GM23338 (cell line): ENCODE results near the gene ENOSF1. TPM values are rescaled to one million over a fixed set of nuclear protein-coding genes. Genes with fewer than 3 reads are reported as not detected.

ENCODE experiments used
- ATAC-seq: fragments of 200-7000 bp; cut with Tn5 transposase; 3 replicates; pipeline ENCODE4 v1.9.1; 2020
- DNase-seq: peaks from one replicate; pipeline ENCODE4 v3.0.0-alpha.2; 2015; ENCODE audit warnings: low spot score
- H2AFZ ChIP-seq: fragments of 200-600 bp; sonication (generic); 2 replicates; pipeline ENCODE4 v1.8.0; 2016; ENCODE audit warnings: antibody characterized with exemption, mild to moderate bottlenecking, moderate library complexity
- H3F3A ChIP-seq: fragments of 200-600 bp; sonication (generic); replicated peaks from 2 replicates; pipeline ENCODE4 v1.8.0; 2017; ENCODE audit warnings: antibody characterized with exemption, mixed run types, low read depth
- H3K27ac ChIP-seq: fragments of 200-600 bp; sonication (generic); 2 replicates; pipeline ENCODE4 v1.6.1; 2016; ENCODE audit warnings: low read depth
- H3K27me3 ChIP-seq: fragments of 200-600 bp; sonication (generic); 2 replicates; pipeline ENCODE4 v1.8.0; 2016; ENCODE audit warnings: mild to moderate bottlenecking, mixed run types, moderate library complexity; ENCODE audit not compliant: insufficient read depth
- H3K36me3 ChIP-seq: fragments of 200-600 bp; sonication (generic); 2 replicates; pipeline ENCODE4 v1.8.0; 2016; ENCODE audit warnings: mild to moderate bottlenecking; ENCODE audit not compliant: insufficient read depth
- H3K4me1 ChIP-seq: fragments of 200-600 bp; sonication (generic); 2 replicates; pipeline ENCODE4 v1.8.0; 2016; ENCODE audit warnings: mild to moderate bottlenecking, moderate library complexity; ENCODE audit not compliant: insufficient read depth
- H3K4me2 ChIP-seq: fragments of 200-600 bp; sonication (generic); 2 replicates; pipeline ENCODE4 v1.7.1; 2017; ENCODE audit warnings: mixed run types
- H3K4me3 ChIP-seq: fragments of 200-600 bp; sonication (generic); 2 replicates; pipeline ENCODE4 v1.6.1; 2016; ENCODE audit warnings: mixed run types
- H3K79me2 ChIP-seq: fragments of 200-600 bp; sonication (generic); replicated peaks from 2 replicates; pipeline ENCODE4 v1.8.0; 2017; ENCODE audit warnings: mild to moderate bottlenecking; ENCODE audit not compliant: insufficient read depth
- H3K9me2 ChIP-seq: fragments of 200-600 bp; sonication (generic); 2 replicates; pipeline ENCODE4 v1.8.0; 2017; ENCODE audit not compliant: insufficient read depth
- H4K20me1 ChIP-seq: fragments of 200-600 bp; sonication (generic); replicated peaks from 2 replicates; pipeline ENCODE4 v1.8.0; 2017; ENCODE audit warnings: mild to moderate bottlenecking; ENCODE audit not compliant: insufficient read depth
- H3K27ac Mint-ChIP-seq: 2 replicates; pipeline ENCODE4 v1.8.0; 2020; ENCODE audit warnings: inconsistent platforms, mild to moderate bottlenecking, moderate library complexity, mixed read lengths
- H3K27me3 Mint-ChIP-seq: 3 replicates; pipeline ENCODE4 v1.8.0; 2022; ENCODE audit warnings: low read depth, mild to moderate bottlenecking, moderate library complexity, mixed read lengths, inconsistent platforms; ENCODE audit not compliant: insufficient read depth, poor library complexity
- H3K36me3 Mint-ChIP-seq: 3 replicates; pipeline ENCODE4 v1.8.0; 2021; ENCODE audit warnings: low read depth, mild to moderate bottlenecking, inconsistent platforms, moderate library complexity, mixed read lengths
- H3K4me1 Mint-ChIP-seq: 3 replicates; pipeline ENCODE4 v1.8.0; 2020; ENCODE audit warnings: mild to moderate bottlenecking, inconsistent platforms, mixed read lengths
- H3K4me3 Mint-ChIP-seq: 3 replicates; pipeline ENCODE4 v1.8.0; 2021; ENCODE audit warnings: moderate library complexity, mild to moderate bottlenecking, inconsistent platforms, mixed read lengths
- H3K9me3 Mint-ChIP-seq: 3 replicates; pipeline ENCODE4 v1.8.0; 2020; ENCODE audit warnings: moderate library complexity, mild to moderate bottlenecking, inconsistent platforms, mixed read lengths
- CREB1 ChIP-seq: fragments of 250-450 bp; sonication (Bioruptor Pico); IDR thresholded peaks from 2 replicates; pipeline ENCODE4 v1.5.0; 2020; ENCODE audit warnings: low read depth, mild to moderate bottlenecking, moderate library complexity
- CTCF ChIP-seq, 2 experiments: fragments of 200-600 bp in 1 of 2; sonication (generic) in 1 of 2; conservative IDR thresholded peaks; 2 replicates each; pipeline versions ENCODE4 v1.5.1 to v1.6.1; 2016 to 2017; ENCODE audit warnings: antibody characterized with exemption in 2 of 2, low read depth in 2 of 2, mild to moderate bottlenecking in 2 of 2, moderate library complexity in 1 of 2
- ETS1 ChIP-seq: IDR thresholded peaks from 2 replicates; pipeline ENCODE4 v1.6.1; 2016; ENCODE audit warnings: antibody characterized with exemption
- EZH2 ChIP-seq: fragments of 200-600 bp; sonication (generic); IDR thresholded peaks from one replicate; pipeline ENCODE4 v1.8.0; 2017; ENCODE audit warnings: antibody characterized with exemption, mild to moderate bottlenecking, low read depth; ENCODE audit not compliant: unreplicated experiment
- EZH2phosphoT487 ChIP-seq: fragments of 200-600 bp; sonication (generic); IDR thresholded peaks from one replicate; pipeline ENCODE4 v1.8.1; 2018; ENCODE audit warnings: antibody characterized with exemption; ENCODE audit not compliant: unreplicated experiment
- JUNB ChIP-seq: IDR thresholded peaks from one replicate; pipeline ENCODE4 v1.6.1; 2016; ENCODE audit warnings: antibody characterized with exemption; ENCODE audit not compliant: unreplicated experiment
- NANOG ChIP-seq: IDR thresholded peaks from 2 replicates; pipeline ENCODE4 v1.6.1; 2016; ENCODE audit warnings: antibody characterized with exemption, borderline replicate concordance
- POLR2AphosphoS5 ChIP-seq: IDR thresholded peaks from 2 replicates; pipeline ENCODE4 v1.6.1; 2016; ENCODE audit warnings: antibody characterized with exemption, low read depth
- REST ChIP-seq: IDR thresholded peaks from one replicate; pipeline ENCODE4 v1.6.1; 2018; ENCODE audit warnings: antibody characterized with exemption; ENCODE audit not compliant: unreplicated experiment
- STAT1 ChIP-seq: IDR thresholded peaks from one replicate; pipeline ENCODE4 v1.6.1; 2016; ENCODE audit warnings: antibody characterized with exemption; ENCODE audit not compliant: unreplicated experiment
- ZNF114 ChIP-seq: fragments of 250-450 bp; sonication (Bioruptor Pico); IDR thresholded peaks from 2 replicates; pipeline ENCODE4 v1.5.0; 2020; ENCODE audit warnings: mild to moderate bottlenecking, moderate library complexity
- ZNF462 ChIP-seq: fragments of 250-450 bp; sonication (Bioruptor Pico); IDR thresholded peaks from 2 replicates; pipeline ENCODE4 v1.5.0; 2020; ENCODE audit warnings: mild to moderate bottlenecking, moderate library complexity
- polyA plus RNA-seq: library from polyadenylated mRNA; unstranded; fragments of >200 nt; fragmentation: Nextera tagmentation; extraction: Ambion mirVana; gene quantifications from 2 replicates; pipeline ENCODE4 v1.2.1, GENCODE V29; 2016
- total RNA-seq: library from RNA; depleted of rRNA; stranded (reverse); fragments of >200 nt; shearing (Covaris generic); gene quantifications from 2 replicates; pipeline ENCODE4 v1.2.3, GENCODE V29; 2014

Gene ENOSF1
- total and polyA plus RNA-seq, 2 experiments from 2014 or later: 30.1 to 36.4 TPM

- peaks cover 40% of the 10 kb centered on the region for H3K4me1 Mint-ChIP-seq
- no peak for TF ChIP-seq CREB1
- TF ChIP-seq JUNB: no peak
- no peak for TF ChIP-seq STAT1
- no peak for TF ChIP-seq ZNF462 (CRISPR knock-in tag)
- no peak for TF ChIP-seq ETS1
- TF ChIP-seq EZH2phosphoT487: no peak
- no peak for TF ChIP-seq NANOG
- TF ChIP-seq REST: no peak
- no peak for TF ChIP-seq EZH2
- no peak for TF ChIP-seq ZNF114 (CRISPR knock-in tag)
- no peak for TF ChIP-seq POLR2AphosphoS5
- TF ChIP-seq CTCF (conservative IDR thresholded peaks at IDR 0.05; ENCODE audit: low read depth in 2 of 2): no peak
- peaks cover 10% of the 10 kb centered on the region for H3K4me1 ChIP-seq
Observed at GRCh38 chr18:655445-655844, 57.0 kb downstream of the ENOSF1 start.

More at GRCh38 chr18:655445-655844, 57.0 kb downstream of the ENOSF1 start:
- Histone ChIP-seq H3K27me3 (no peaks in the 10 kb centered on the region), H3K36me3 (peaks cover 3% of the 10 kb centered on the region), H3F3A (peaks cover 14% of the 10 kb centered on the region), H4K20me1 (no peaks in the 10 kb centered on the region), H3K4me2 (no peak overlapping the region), H3K79me2 (peaks cover 33% of the 10 kb centered on the region), H3K4me3 (no peak overlapping the region), H3K9me2 (no peaks in the 10 kb centered on the region), H2AFZ (no peak overlapping the region), H3K27ac (no peak overlapping the region)
- no peak for DNase-seq
- Mint-ChIP-seq H3K9me3 (no peaks in the 10 kb centered on the region), H3K27me3 (peaks cover 14% of the 10 kb centered on the region), H3K36me3 (peaks cover 30% of the 10 kb centered on the region), H3K4me3 (peak overlapping the region; percentile 52), H3K27ac (no peak overlapping the region)
- no peak for ATAC-seq
